Stimulated activated naive CD8-positive, alpha-beta T cell treated with anti-CD3 and anti-CD28 coated beads, Interleukin-15, Interleukin-2, amounts not matched to agents 100 U/mL and 50 U/mL, for 24 hours (primary cell): ENCODE results near the gene PLOD3.
"Not testable (repeated sequence)": the region's sequence is repeated elsewhere in the genome, so short reads cannot be mapped to it uniquely, and the experiment has no call there.

Experiments used
- ATAC-seq: fragments of 150-1000 bp; cut with Tn5 transposase; one replicate; pipeline ENCODE4 v1.10.0; 2021
- DNase-seq: peaks from one replicate; pipeline ENCODE4 v3.0.0; 2021

PLOD3 gene

GRCh38 chr7:101212014-101212413, 5.4 kb downstream of the PLOD3 start:
- DNase-seq (no peak), ATAC-seq (no peak)

GRCh38 chr7:101211501-101211900, 5.9 kb downstream of the PLOD3 start:
- ATAC-seq (no peak), DNase-seq (no peak)

- ATAC-seq, result no peak
- no peak for DNase-seq
These were observed 7.2 kb downstream of the PLOD3 start for GRCh38 chr7:101210143-101210542.

- no peak for ATAC-seq
- no peak for DNase-seq
These were observed 8.6 kb downstream of the PLOD3 start for GRCh38 chr7:101208794-101209193.

GRCh38 chr7:101207459-101207858, 9.9 kb downstream of the PLOD3 start:
- ATAC-seq (no peak), DNase-seq (no peak)

GRCh38 chr7:101206665-101207042, 10.7 kb downstream of the PLOD3 start:
- DNase-seq, result no peak
- no peak for ATAC-seq

GRCh38 chr7:101205901-101206664, 11.3 kb downstream of the PLOD3 start:
- ATAC-seq (no peak), DNase-seq (no peak)

GRCh38 chr7:101203740-101204738, 13.3 kb downstream of the PLOD3 start:
- not testable (repeated sequence) for ATAC-seq, DNase-seq

- ATAC-seq, result no peak
These were observed 14.8 kb downstream of the PLOD3 start for GRCh38 chr7:101202603-101202918.

GRCh38 chr7:101201695-101202602, 15.4 kb downstream of the PLOD3 start:
- ATAC-seq (no peak), DNase-seq (no peak)

More at GRCh38 chr7:101202603-101202918, 14.8 kb downstream of the PLOD3 start:
- DNase-seq, result no peak

- DNase-seq (no peak), ATAC-seq (no peak)
These were observed 16.4 kb downstream of the PLOD3 start, which contains the start of gene MOGAT3 for GRCh38 chr7:101200862-101201599. Gene MOGAT3 (minus strand): TSS chr7:101201036. CDS start chr7:101200854, 182 bp downstream.

- DNase-seq, result no peak
- no peak for ATAC-seq
These were observed 16.9 kb downstream of the PLOD3 start for GRCh38 chr7:101200504-101200861.

GRCh38 chr7:101199522-101199921, 17.9 kb downstream of the PLOD3 start:
- not testable (repeated sequence) for ATAC-seq

GRCh38 chr7:101198476-101198875, 18.9 kb downstream of the PLOD3 start:
- ATAC-seq (no peak), DNase-seq (no peak)

More at GRCh38 chr7:101199522-101199921, 17.9 kb downstream of the PLOD3 start:
- DNase-seq, result not testable (repeated sequence)

- no peak for ATAC-seq
- no peak for DNase-seq
These were observed 19.4 kb downstream of the PLOD3 start for GRCh38 chr7:101197991-101198390.

GRCh38 chr7:101195884-101196283, 21.5 kb downstream of the PLOD3 start:
- DNase-seq (no peak), ATAC-seq (no peak)

- DNase-seq, result no peak
- no peak for ATAC-seq
These were observed 28.3 kb downstream of the PLOD3 start for GRCh38 chr7:101189109-101189508.

- DNase-seq (no peak), ATAC-seq (no peak)
These were observed 30.4 kb downstream of the PLOD3 start for GRCh38 chr7:101186844-101187428.

- DNase-seq (no peak), ATAC-seq (no peak)
These were observed 31.2 kb downstream of the PLOD3 start for GRCh38 chr7:101186194-101186593.

- ATAC-seq (no peak), DNase-seq (no peak)
These were observed 32.0 kb downstream of the PLOD3 start for GRCh38 chr7:101185258-101185839.
